ENCODE measurements around the gene PDE12.

GRCh38 chr3:57598765-57599360 lies 42.8 kb downstream of the PDE12 start:
- TF ChIP-seq SP5 (CRISPR knock-in tag; IDR thresholded peaks at IDR 0.05; ENCODE audit: borderline replicate concordance, low read depth): no peak
- no peak for TF ChIP-seq CEBPB (IDR thresholded peaks at IDR 0.05; ENCODE audit: borderline replicate concordance, low read depth, low read length)
- no peak for TF ChIP-seq RBAK (CRISPR knock-in tag; IDR thresholded peaks at IDR 0.05)
- TF ChIP-seq USF2 (IDR thresholded peaks at IDR 0.05; ENCODE audit: low read depth, low read length): no peak
- no peak for TF ChIP-seq USF2 (CRISPR knock-in tag; IDR thresholded peaks at IDR 0.05; ENCODE audit: borderline replicate concordance)
- no peak for TF ChIP-seq CTCF (CRISPR knock-in tag; IDR thresholded peaks at IDR 0.05)
- no peak for TF ChIP-seq ELF1 (CRISPR knock-in tag; IDR thresholded peaks at IDR 0.05)
- no peak for TF ChIP-seq KLF6 (CRISPR knock-in tag; IDR thresholded peaks at IDR 0.05)

All from HepG2 (cell line).